Vagina (tissue), 2 donors: Measurements from ENCODE around the gene SPEG.

Experiments
- CTCF ChIP-seq, 3 experiments: fragments of 450-650 bp in 2 of 3; fragments of 200-600 bp in 1 of 3; sonication (generic) in 1 of 3; IDR thresholded peaks; one replicate each; pipeline ENCODE4 v1.5.1; 2017 to 2019; ENCODE audit warnings: antibody characterized with exemption in 3 of 3, mild to moderate bottlenecking in 2 of 3, moderate library complexity in 2 of 3
- POLR2AphosphoS5 ChIP-seq, 2 donors: sonication (generic); formaldehyde crosslinking; IDR thresholded peaks; one replicate each; pipeline ENCODE4 v1.9.0; 2017; ENCODE audit warnings: antibody characterized with exemption in 2 of 2, mild to moderate bottlenecking in 2 of 2, low read depth in 1 of 2; ENCODE audit not compliant: insufficient read depth in 1 of 2

- TF ChIP-seq CTCF (IDR thresholded peaks at IDR 0.05) (no peak), POLR2AphosphoS5 (IDR thresholded peaks at IDR 0.05; ENCODE audit: insufficient read depth in 1 of 2, low read depth in 1 of 2) (no peak)
Measured at GRCh38 chr2:219544567-219544966, 109.9 kb downstream of the SPEG start.
